HCT116 (cell line): ENCODE data around the gene MAL. TPM values are rescaled to one million over a fixed set of nuclear protein-coding genes. Genes with fewer than 3 reads are reported as not detected.

Source experiments
- ATAC-seq: fragments of 200-7000 bp; cut with Tn5 transposase; 2 replicates; pipeline ENCODE4 v1.9.1; 2020; ENCODE audit warnings: mild to moderate bottlenecking, moderate library complexity
- BruUV-seq: library from RNA; stranded (reverse); fragments of 400-500 nt; replicated peaks from 2 replicates; lab custom pipeline; 2021; lab: Mats Ljungman, UMichigan
- CTCF ChIA-PET: fragments of 300-600 bp; sonication (Branson Sonifier 250); formaldehyde crosslinking; loops from one replicate; lab custom pipeline; 2021; ENCODE audit warnings: antibody characterized with exemption; lab: Charles Lee
- POLR2A ChIA-PET: fragments of 300-600, 350-600 bp; sonication (Branson Sonifier 250); formaldehyde crosslinking; loops from one replicate; lab custom pipeline; 2021; ENCODE audit warnings: antibody characterized with exemption; lab: Charles Lee
- RAD21 ChIA-PET, 2 experiments: fragments of 300-600 bp; sonication (Branson Sonifier 250); formaldehyde crosslinking; loops; one replicate each; lab custom pipeline; 2023; ENCODE audit warnings: low total read pairs in 2 of 2; ENCODE audit not compliant: uncharacterized antibody in 2 of 2, unreplicated experiment in 2 of 2, low non-redundant PET in 1 of 2; lab: Charles Lee
- DNase-seq: peaks from one replicate; pipeline ENCODE4 v3.0.0-alpha.2; 2010; ENCODE audit warnings: low read depth, low spot score
- H2AFZ ChIP-seq: fragments of 200-600 bp; shearing (Covaris generic), sonication (generic); 2 replicates; pipeline ENCODE4 v1.6.1; 2017; ENCODE audit warnings: low read depth, mixed run types, mixed read lengths, antibody characterized with exemption, low read length; ENCODE audit not compliant: poor library complexity, severe bottlenecking
- H3K27ac ChIP-seq: 2 replicates; pipeline ENCODE4 v1.5.1; 2012; ENCODE audit warnings: low read depth, low read length
- H3K27me3 ChIP-seq: fragments of 200-600 bp; sonication (generic); 2 replicates; pipeline ENCODE4 v1.6.1; 2016; ENCODE audit warnings: mixed run types, low read length, mixed read lengths; ENCODE audit not compliant: insufficient read depth
- H3K36me3 ChIP-seq, 2 experiments: fragments of 200-500 bp in 1 of 2; fragments of 200-600 bp in 1 of 2; sonication (Bioruptor generic) in 1 of 2; sonication (generic) in 1 of 2; 2 replicates each; pipeline versions ENCODE4 v1.5.1 to v1.6.1; 2014 to 2016; ENCODE audit warnings: low read length in 2 of 2, inconsistent platforms in 1 of 2, mixed read lengths in 1 of 2, mixed run types in 1 of 2; ENCODE audit not compliant: insufficient read depth in 2 of 2, control insufficient read depth in 1 of 2
- H3K4me1 ChIP-seq, 2 experiments: fragments of 200-600 bp in 1 of 2; sonication (generic) in 1 of 2; 2 replicates each; pipeline versions ENCODE4 v1.5.1 to v1.6.1; 2012 to 2017; ENCODE audit warnings: low read length in 2 of 2, inconsistent platforms in 1 of 2, mild to moderate bottlenecking in 1 of 2, mixed read lengths in 1 of 2, mixed run types in 1 of 2, moderate library complexity in 1 of 2; ENCODE audit not compliant: insufficient read depth in 2 of 2, control insufficient read depth in 1 of 2
- H3K4me2 ChIP-seq: fragments of 200-600 bp; sonication (generic); 2 replicates; pipeline ENCODE4 v1.6.1; 2017; ENCODE audit warnings: mixed run types, low read length, mixed read lengths
- H3K4me3 ChIP-seq, 2 experiments: fragments of 200-600 bp in 1 of 2; sonication (generic) in 1 of 2; replicated peaks in 1 of 2; 2 replicates each; pipeline ENCODE4 v1.5.1; 2011 to 2016; ENCODE audit warnings: low read length in 2 of 2, control low read depth in 1 of 2, low read depth in 1 of 2, mild to moderate bottlenecking in 1 of 2, mixed read lengths in 1 of 2, mixed run types in 1 of 2
- H3K79me2 ChIP-seq: fragments of 200-600 bp; sonication (generic); 2 replicates; pipeline ENCODE4 v1.6.1; 2017; ENCODE audit warnings: mild to moderate bottlenecking, mixed run types, low read length, moderate library complexity, mixed read lengths; ENCODE audit not compliant: insufficient read depth
- H3K9ac ChIP-seq: fragments of 200-600 bp; sonication (generic); 2 replicates; pipeline ENCODE4 v1.6.1; 2016; ENCODE audit warnings: low read length, mixed read lengths
- H3K9me2 ChIP-seq: fragments of 200-600 bp; sonication (generic), shearing (Covaris generic); 2 replicates; pipeline ENCODE4 v1.6.1; 2017; ENCODE audit warnings: mixed run types, mild to moderate bottlenecking, moderate library complexity; ENCODE audit not compliant: insufficient read depth
- H3K9me3 ChIP-seq, 2 experiments: fragments of 200-500 bp in 1 of 2; fragments of 200-600 bp in 1 of 2; sonication (Bioruptor generic) in 1 of 2; sonication (generic) in 1 of 2; 2 replicates each; pipeline ENCODE4 v1.6.1; 2014 to 2017; ENCODE audit warnings: low read length in 2 of 2, mixed read lengths in 2 of 2, inconsistent platforms in 1 of 2, low read depth in 1 of 2, mild to moderate bottlenecking in 1 of 2, mixed run types in 1 of 2, moderate library complexity in 1 of 2; ENCODE audit not compliant: control insufficient read depth in 1 of 2, insufficient read depth in 1 of 2
- H4K20me1 ChIP-seq: fragments of 200-600 bp; sonication (generic), shearing (Covaris generic); 2 replicates; pipeline ENCODE4 v1.6.1; 2017; ENCODE audit warnings: mixed run types, mild to moderate bottlenecking, moderate library complexity; ENCODE audit not compliant: insufficient read depth
- CTCF ChIP-seq, 3 experiments: fragments of 200-600 bp in 1 of 3; sonication (generic) in 1 of 3; IDR thresholded peaks in 2 of 3; conservative IDR thresholded peaks in 1 of 3; 2 replicates each; pipeline ENCODE4 v1.5.1; 2012 to 2017; ENCODE audit warnings: low read depth in 2 of 3, low read length in 2 of 3, antibody characterized with exemption in 1 of 3, borderline replicate concordance in 1 of 3, control low read depth in 1 of 3, mild to moderate bottlenecking in 1 of 3, mixed read lengths in 1 of 3, mixed run types in 1 of 3, moderate library complexity in 1 of 3; ENCODE audit not compliant: insufficient read depth in 1 of 3
- EZH2 ChIP-seq: fragments of 200-600 bp; sonication (generic); IDR thresholded peaks from 2 replicates; pipeline ENCODE4 v1.6.1; 2017; ENCODE audit warnings: antibody characterized with exemption, mixed run types
- FOSL1 ChIP-seq: IDR thresholded peaks from 2 replicates; pipeline ENCODE4 v1.6.1; 2012; ENCODE audit warnings: low read depth
- POLR2AphosphoS5 ChIP-seq: IDR thresholded peaks from 2 replicates; pipeline ENCODE4 v1.6.1; 2011; ENCODE audit warnings: mild to moderate bottlenecking, low read depth, low read length, moderate library complexity
- RAD21 ChIP-seq: IDR thresholded peaks from 2 replicates; pipeline ENCODE4 v1.6.1; 2012; ENCODE audit warnings: low read depth, mild to moderate bottlenecking
- SIN3A ChIP-seq: IDR thresholded peaks from 2 replicates; pipeline ENCODE4 v1.6.1; 2012; ENCODE audit warnings: low read depth
- ZBTB33 ChIP-seq: IDR thresholded peaks from 2 replicates; pipeline ENCODE4 v1.6.1; 2011; ENCODE audit warnings: mild to moderate bottlenecking, low read length, moderate library complexity; ENCODE audit not compliant: insufficient replicate concordance; ENCODE audit errors: extremely low read depth
- ZNF274 ChIP-seq: fragments of 200-500 bp; sonication (Bioruptor generic); IDR thresholded peaks from 2 replicates; pipeline ENCODE4 v1.6.1; 2014; ENCODE audit warnings: mild to moderate bottlenecking, low read depth, low read length, inconsistent platforms
- intact Hi-C: fragments of 100-400 bp; cut with micrococcal nuclease; formaldehyde crosslinking; loops from 2 replicates; pipeline ENCODE4 v1.10.0; 2022
- total RNA-seq: library from RNA; stranded (reverse); gene quantifications from one replicate; pipeline ENCODE4 v1.2.1, GENCODE V29; 2021; ENCODE audit not compliant: unreplicated experiment

Gene MAL
- total RNA-seq, 1 experiment from 2014 or later = not detected

- no peak overlapping the region for H3K4me3 ChIP-seq
- ATAC-seq (no peak), DNase-seq (no peak)
- H3K36me3 ChIP-seq = no peaks in the 10 kb centered on the region
- RAD21 ChIA-PET = no interaction called here
- no peaks in the 10 kb centered on the region for H3K9me2 ChIP-seq
- no TSS peak for BruUV-seq
- no peaks in the 10 kb centered on the region for H3K4me1 ChIP-seq
- H3K27ac ChIP-seq = no peak overlapping the region
- no peaks in the 10 kb centered on the region for H3K9me3 ChIP-seq
- H3K27me3 ChIP-seq = 0 out of 2 replicates have a peak, but pooled peaks cover 8% of the 10 kb centered on the region
- no peaks in the 10 kb centered on the region for H4K20me1 ChIP-seq
- POLR2A ChIA-PET = no interaction called here
- CTCF ChIA-PET = no interaction called here
- no peaks in the 10 kb centered on the region for H3K79me2 ChIP-seq
- no peak overlapping the region for H3K9ac ChIP-seq
- TF ChIP-seq ZBTB33 (no peak), EZH2 (no peak), SIN3A (no peak), POLR2AphosphoS5 (no peak), RAD21 (no peak), ZNF274 (no peak), FOSL1 (no peak), CTCF (IDR thresholded peaks at IDR 0.05 in 2 of 3, conservative IDR thresholded peaks at IDR 0.05 in 1 of 3; ENCODE audit: borderline replicate concordance in 1 of 3, insufficient read depth in 1 of 3, low read depth in 2 of 3, low read length in 2 of 3) (no peak)
- TF ChIP-seq, all 23 proteins: peak for 0
- Histone ChIP-seq H2AFZ (no peak overlapping the region), H3K4me2 (no peak overlapping the region)
- intact Hi-C loops = no loop called here
These were observed 43.4 kb upstream of the MAL start for GRCh38 chr2:94982156-94982555.
